Activated CD4-positive, alpha-beta T cell treated with anti-CD3 and anti-CD28 coated beads, Interleukin-2, amount 50 U/mL, for 48 hours (primary cell): ENCODE measurements around the gene RBM44.

ENCODE experiments used
- DNase-seq, 2 experiments: peaks; one replicate each; pipeline ENCODE4 v3.0.0-alpha.2; 2020

The RBM44 gene

GRCh38 chr2:237889811-237890210 lies 91.2 kb downstream of the RBM44 start:
- no peak for DNase-seq
